Measurements from ENCODE around the gene DNMBP. TPM values are rescaled to one million over a fixed set of nuclear protein-coding genes. Genes with fewer than 3 reads are reported as not detected.

Gene DNMBP
- total RNA-seq, 1 experiment from 2014 or later: 13.8 TPM

DNA sequence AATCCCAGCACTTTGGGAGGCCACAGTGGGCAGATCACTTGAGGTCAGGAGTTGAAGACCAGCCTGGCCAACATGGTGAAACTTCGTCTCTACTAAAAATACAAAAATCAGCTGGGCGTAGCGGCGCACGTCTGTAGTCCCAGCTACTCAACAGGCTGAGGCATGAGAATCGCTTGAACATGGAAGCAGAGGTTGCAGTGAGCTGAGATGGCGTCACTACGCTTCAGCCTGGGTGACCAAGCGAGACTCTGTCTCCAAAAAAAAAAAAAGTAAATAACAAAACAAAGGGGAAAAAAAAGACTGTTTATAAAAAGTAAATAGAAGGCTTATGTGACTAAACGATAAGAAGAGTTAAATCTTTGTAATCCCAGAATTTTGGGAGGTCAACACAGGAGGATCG is 15.0 kb upstream of the DNMBP start:
- Histone ChIP-seq H3K9ac (ENCODE audit: low read length) (no peak overlapping the region), H3K4me3 (ENCODE audit: low read length) (no peak overlapping the region), H3K79me2 (ENCODE audit: low read length) (no peaks in the 10 kb centered on the region), H2AFZ (ENCODE audit: low read length) (no peak overlapping the region), H3K36me3 (ENCODE audit: insufficient read depth, low read length) (0 out of 2 replicates have a peak, but pooled peaks cover 3% of the 10 kb centered on the region), H3K27ac (ENCODE audit: low read length) (no peak overlapping the region), H4K20me1 (ENCODE audit: insufficient read depth, low read depth, low read length) (no peaks in the 10 kb centered on the region), H3K9me3 (ENCODE audit: low read length) (peaks cover 10% of the 10 kb centered on the region), H3K27me3 (ENCODE audit: low read length) (no peaks in the 10 kb centered on the region), H3K9me2 (replicated peaks; ENCODE audit: insufficient read depth, low read length) (no peaks in the 10 kb centered on the region), H3K4me1 (ENCODE audit: low read length) (peaks cover 19% of the 10 kb centered on the region), H3K4me2 (ENCODE audit: low read depth, low read length, poor library complexity, severe bottlenecking) (no peak overlapping the region)
- DNase-seq: no peak

DNA sequence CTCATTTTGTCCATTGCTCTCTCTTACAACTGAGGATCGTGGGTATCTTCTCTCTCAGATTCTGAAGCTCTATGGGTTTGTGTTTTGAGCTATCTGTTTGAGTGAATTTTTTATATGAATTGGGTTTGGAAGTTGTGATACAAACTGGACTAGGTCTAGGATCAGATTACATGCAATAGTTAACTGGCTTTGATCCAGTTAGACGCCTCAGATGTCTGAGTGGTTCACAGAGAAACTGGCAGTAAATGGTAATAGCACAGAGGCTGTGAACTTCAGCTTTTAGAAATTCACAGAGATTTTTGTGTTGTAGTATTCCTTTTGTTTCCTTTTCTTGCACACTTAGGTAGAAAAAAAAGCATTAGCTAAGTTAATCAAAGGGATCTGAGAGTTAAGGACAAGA is 12.7 kb upstream of the DNMBP start:
- Histone ChIP-seq H3K79me2 (ENCODE audit: low read length) (no peaks in the 10 kb centered on the region), H2AFZ (ENCODE audit: low read length) (no peak overlapping the region), H3K4me1 (ENCODE audit: low read length) (peaks cover 23% of the 10 kb centered on the region), H3K9me2 (replicated peaks; ENCODE audit: insufficient read depth, low read length) (no peaks in the 10 kb centered on the region), H3K4me3 (ENCODE audit: low read length) (no peak overlapping the region), H3K27me3 (ENCODE audit: low read length) (no peaks in the 10 kb centered on the region), H3K27ac (ENCODE audit: low read length) (no peak overlapping the region), H3K4me2 (ENCODE audit: low read depth, low read length, poor library complexity, severe bottlenecking) (no peak overlapping the region), H3K9ac (ENCODE audit: low read length) (no peak overlapping the region), H4K20me1 (ENCODE audit: insufficient read depth, low read depth, low read length) (no peaks in the 10 kb centered on the region), H3K36me3 (ENCODE audit: insufficient read depth, low read length) (no peaks in the 10 kb centered on the region), H3K9me3 (ENCODE audit: low read length) (no peaks in the 10 kb centered on the region)
- DNase-seq: no peak

DNA sequence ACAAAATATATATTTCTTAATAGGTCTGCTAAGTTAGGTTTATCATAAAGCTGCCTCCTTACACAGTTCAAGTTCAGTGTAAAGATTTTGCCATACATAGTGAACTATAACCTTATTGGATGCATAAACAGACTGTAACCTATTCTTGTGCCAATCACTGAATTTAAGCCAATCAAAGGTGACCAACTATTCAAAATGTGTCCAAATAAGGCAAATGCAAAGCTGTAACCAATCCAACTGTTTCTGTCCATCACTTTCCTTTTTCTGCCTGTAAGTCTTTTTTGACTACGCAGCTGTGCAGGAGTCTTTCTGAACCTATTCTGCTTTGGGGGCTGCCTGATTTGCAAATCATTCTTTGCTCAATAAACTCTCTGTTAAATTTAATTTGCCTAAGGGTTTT is 11.6 kb upstream of the DNMBP start:
- peak overlapping the region; percentile 48 for H3K4me2 ChIP-seq (ENCODE audit: low read depth, low read length, poor library complexity, severe bottlenecking)
- peaks cover 23% of the 10 kb centered on the region for H3K4me1 ChIP-seq (ENCODE audit: low read length)
- H2AFZ ChIP-seq (ENCODE audit: low read length): 0 out of 2 replicates have a peak overlapping the region, but pooled peaks have one; percentile 24
- peak; percentile 82 for DNase-seq
- H4K20me1 ChIP-seq (ENCODE audit: insufficient read depth, low read depth, low read length): no peaks in the 10 kb centered on the region
- no peaks in the 10 kb centered on the region for H3K27me3 ChIP-seq (ENCODE audit: low read length)
- H3K9me2 ChIP-seq (replicated peaks; ENCODE audit: insufficient read depth, low read length): no peaks in the 10 kb centered on the region
- H3K9ac ChIP-seq (ENCODE audit: low read length): no peak overlapping the region; the same call in 1 of the 2 replicates
- H3K4me3 ChIP-seq (ENCODE audit: low read length): peak overlapping the region; percentile 47; the same call in 1 of the 2 replicates
- H3K27ac ChIP-seq (ENCODE audit: low read length): peak overlapping the region; percentile 81
- H3K36me3 ChIP-seq (ENCODE audit: insufficient read depth, low read length): no peaks in the 10 kb centered on the region
- H3K9me3 ChIP-seq (ENCODE audit: low read length): no peaks in the 10 kb centered on the region
- no peaks in the 10 kb centered on the region for H3K79me2 ChIP-seq (ENCODE audit: low read length)

DNA sequence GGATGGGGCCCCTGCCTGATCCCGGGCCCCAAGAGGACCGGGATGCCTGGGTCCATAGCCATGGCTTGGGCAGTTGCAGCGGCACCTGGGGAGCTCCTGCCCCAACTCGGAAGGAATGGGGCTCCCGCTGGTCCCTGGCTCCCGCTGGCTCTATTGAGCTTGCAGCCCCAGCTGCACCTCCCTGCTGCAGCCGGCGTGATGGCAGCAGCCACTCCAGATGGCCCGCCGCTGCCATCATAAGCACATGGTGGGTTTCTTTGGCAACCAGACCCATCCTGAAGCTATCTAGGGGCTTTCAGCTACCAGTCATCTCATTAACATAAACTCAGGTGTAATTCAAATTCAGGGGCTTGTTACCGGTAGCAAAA is 11.1 kb upstream of the DNMBP start:
- H2AFZ ChIP-seq (ENCODE audit: low read length): peak overlapping the region; percentile 24; the same call in 1 of the 2 replicates

DNA sequence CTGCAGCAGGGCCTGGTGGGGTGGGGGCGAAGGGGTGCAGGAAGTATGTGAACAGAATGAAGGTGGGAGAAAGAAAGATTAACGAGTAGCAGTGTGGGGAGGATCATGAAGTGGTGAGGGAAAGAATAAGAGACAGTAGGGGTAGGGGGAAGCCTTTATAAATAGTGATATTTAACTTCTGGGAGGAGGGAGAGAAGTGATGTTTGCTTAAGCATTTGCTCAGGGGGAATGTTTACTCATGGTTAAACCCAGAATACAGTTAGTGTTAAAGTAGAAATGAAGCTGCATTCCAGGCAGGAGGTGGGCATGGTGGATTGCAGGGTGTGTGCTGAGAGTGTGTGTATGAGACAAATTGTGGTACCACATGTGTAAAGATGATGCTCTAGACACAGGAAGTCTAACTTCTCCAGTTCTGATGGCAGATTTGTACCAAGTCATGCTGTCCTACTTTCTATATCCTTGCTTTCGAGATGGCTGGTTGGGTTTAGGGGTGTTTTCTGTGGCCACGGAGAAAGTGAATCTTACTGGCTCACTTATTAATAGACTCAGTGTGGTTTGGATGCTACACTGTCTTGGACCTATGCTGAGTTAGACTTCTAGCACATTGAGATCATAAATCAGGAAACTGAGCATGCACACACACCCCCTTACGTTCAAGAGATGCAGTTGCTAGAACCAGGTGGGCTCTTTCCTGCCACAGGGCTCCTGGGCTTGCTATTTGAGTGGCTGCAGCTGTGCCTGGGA is 10.6 kb upstream of the DNMBP start:
- Histone ChIP-seq H3K4me1 (ENCODE audit: low read length) (peaks cover 23% of the 10 kb centered on the region), H3K9me2 (replicated peaks; ENCODE audit: insufficient read depth, low read length) (no peaks in the 10 kb centered on the region), H4K20me1 (ENCODE audit: insufficient read depth, low read depth, low read length) (no peaks in the 10 kb centered on the region), H3K79me2 (ENCODE audit: low read length) (no peaks in the 10 kb centered on the region), H3K36me3 (ENCODE audit: insufficient read depth, low read length) (no peaks in the 10 kb centered on the region), H3K27me3 (ENCODE audit: low read length) (no peaks in the 10 kb centered on the region), H3K9me3 (ENCODE audit: low read length) (no peaks in the 10 kb centered on the region), H3K27ac (ENCODE audit: low read length) (peak overlapping the region; percentile 81), H3K4me3 (ENCODE audit: low read length) (peak overlapping the region; percentile 47; the same call in 1 of the 2 replicates), H3K9ac (ENCODE audit: low read length) (peak overlapping the region; percentile 49), H3K4me2 (ENCODE audit: low read depth, low read length, poor library complexity, severe bottlenecking) (peak overlapping the region; percentile 48), H2AFZ (ENCODE audit: low read length) (peak overlapping the region; percentile 24; the same call in 1 of the 2 replicates)
- peak; percentile 79 for DNase-seq

More for the DNA sequence above, 11.1 kb upstream of the DNMBP start:
- no peaks in the 10 kb centered on the region for H3K27me3 ChIP-seq (ENCODE audit: low read length)
- peak overlapping the region; percentile 47; the same call in 1 of the 2 replicates for H3K4me3 ChIP-seq (ENCODE audit: low read length)
- no peaks in the 10 kb centered on the region for H3K9me3 ChIP-seq (ENCODE audit: low read length)
- no peaks in the 10 kb centered on the region for H3K36me3 ChIP-seq (ENCODE audit: insufficient read depth, low read length)
- H3K27ac ChIP-seq (ENCODE audit: low read length): peak overlapping the region; percentile 81
- H3K4me2 ChIP-seq (ENCODE audit: low read depth, low read length, poor library complexity, severe bottlenecking): peak overlapping the region; percentile 48
- H3K4me1 ChIP-seq (ENCODE audit: low read length): peaks cover 23% of the 10 kb centered on the region
- H3K9me2 ChIP-seq (replicated peaks; ENCODE audit: insufficient read depth, low read length): no peaks in the 10 kb centered on the region
- H3K9ac ChIP-seq (ENCODE audit: low read length): peak overlapping the region; percentile 49
- no peaks in the 10 kb centered on the region for H3K79me2 ChIP-seq (ENCODE audit: low read length)
- peak; percentile 66 for DNase-seq
- no peaks in the 10 kb centered on the region for H4K20me1 ChIP-seq (ENCODE audit: insufficient read depth, low read depth, low read length)

DNA sequence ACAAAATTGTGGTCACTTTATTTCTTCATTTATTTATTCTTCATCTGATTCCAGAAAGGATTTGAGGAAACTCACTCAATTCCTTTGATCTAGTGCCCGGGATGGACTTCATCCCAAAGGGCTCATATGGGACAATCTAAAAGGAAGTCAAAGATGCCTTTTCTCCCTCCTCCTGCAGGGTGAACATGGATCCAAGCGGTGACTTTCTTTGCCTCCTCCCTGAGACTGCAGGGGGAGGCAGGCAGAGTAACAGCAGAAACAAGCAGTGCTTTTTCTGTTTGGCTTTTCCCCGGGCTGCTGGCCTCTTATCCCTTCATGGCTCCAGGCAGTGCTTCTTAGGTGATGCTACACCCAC is 10.0 kb upstream of the DNMBP start:
- H3K79me2 ChIP-seq (ENCODE audit: low read length): no peaks in the 10 kb centered on the region
- H3K9me3 ChIP-seq (ENCODE audit: low read length): no peaks in the 10 kb centered on the region
- no peaks in the 10 kb centered on the region for H4K20me1 ChIP-seq (ENCODE audit: insufficient read depth, low read depth, low read length)
- H3K9me2 ChIP-seq (replicated peaks; ENCODE audit: insufficient read depth, low read length): no peaks in the 10 kb centered on the region
- no peaks in the 10 kb centered on the region for H3K36me3 ChIP-seq (ENCODE audit: insufficient read depth, low read length)
- peaks cover 25% of the 10 kb centered on the region for H3K4me1 ChIP-seq (ENCODE audit: low read length)
- peak overlapping the region; percentile 81 for H3K27ac ChIP-seq (ENCODE audit: low read length)
- peak overlapping the region; percentile 24; the same call in 1 of the 2 replicates for H2AFZ ChIP-seq (ENCODE audit: low read length)
- H3K27me3 ChIP-seq (ENCODE audit: low read length): no peaks in the 10 kb centered on the region
- DNase-seq: no peak
- H3K9ac ChIP-seq (ENCODE audit: low read length): peak overlapping the region; percentile 49; the same call in 1 of the 2 replicates
- H3K4me3 ChIP-seq (ENCODE audit: low read length): no peak overlapping the region
- H3K4me2 ChIP-seq (ENCODE audit: low read depth, low read length, poor library complexity, severe bottlenecking): peak overlapping the region; percentile 48

DNA sequence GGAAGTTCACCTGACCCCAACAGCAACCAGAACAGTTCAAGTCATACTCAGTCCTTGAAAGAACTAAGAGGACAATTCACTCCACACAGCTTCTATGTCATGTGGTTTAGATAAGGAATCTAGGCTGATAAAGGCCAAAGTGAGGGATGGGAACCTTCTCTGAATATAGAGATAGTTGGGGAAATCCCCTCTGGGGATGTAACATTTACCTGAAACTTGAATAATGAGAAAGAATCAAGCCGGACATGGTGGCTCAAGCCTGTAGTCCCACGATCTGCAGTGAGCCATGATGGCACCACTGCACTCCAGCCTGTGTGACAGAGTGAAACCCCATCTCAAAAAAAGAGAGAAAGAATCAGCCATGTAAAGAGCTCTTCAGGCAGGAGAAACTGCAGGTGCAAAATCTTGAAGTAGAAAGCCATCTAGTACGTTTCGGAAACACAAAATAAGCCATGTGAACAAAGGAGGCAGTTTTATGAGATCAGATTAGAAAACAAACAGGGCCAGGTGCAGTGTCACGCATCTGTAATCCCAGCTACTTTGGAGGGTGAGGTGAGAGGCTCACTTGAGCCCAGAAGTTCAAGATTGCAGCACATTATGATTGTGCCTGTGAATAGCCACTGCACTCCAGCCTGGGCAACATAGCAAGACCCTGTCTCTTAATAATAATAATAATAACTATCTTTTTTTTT is 4.5 kb upstream of the DNMBP start:
- DNase-seq: peak; percentile 61
- Histone ChIP-seq H3K4me2 (ENCODE audit: low read depth, low read length, poor library complexity, severe bottlenecking) (peak overlapping the region; percentile 54), H3K9me3 (ENCODE audit: low read length) (no peaks in the 10 kb centered on the region), H3K27ac (ENCODE audit: low read length) (peak overlapping the region; percentile 86), H3K27me3 (ENCODE audit: low read length) (no peaks in the 10 kb centered on the region), H2AFZ (ENCODE audit: low read length) (peak overlapping the region; percentile 90), H3K9ac (ENCODE audit: low read length) (peak overlapping the region; percentile 41), H3K36me3 (ENCODE audit: insufficient read depth, low read length) (no peaks in the 10 kb centered on the region), H3K79me2 (ENCODE audit: low read length) (peaks cover 2% of the 10 kb centered on the region), H3K9me2 (replicated peaks; ENCODE audit: insufficient read depth, low read length) (no peaks in the 10 kb centered on the region), H3K4me3 (ENCODE audit: low read length) (0 out of 2 replicates have a peak overlapping the region, but pooled peaks have one; percentile 0), H4K20me1 (ENCODE audit: insufficient read depth, low read depth, low read length) (no peaks in the 10 kb centered on the region), H3K4me1 (ENCODE audit: low read length) (peaks cover 22% of the 10 kb centered on the region)

DNA sequence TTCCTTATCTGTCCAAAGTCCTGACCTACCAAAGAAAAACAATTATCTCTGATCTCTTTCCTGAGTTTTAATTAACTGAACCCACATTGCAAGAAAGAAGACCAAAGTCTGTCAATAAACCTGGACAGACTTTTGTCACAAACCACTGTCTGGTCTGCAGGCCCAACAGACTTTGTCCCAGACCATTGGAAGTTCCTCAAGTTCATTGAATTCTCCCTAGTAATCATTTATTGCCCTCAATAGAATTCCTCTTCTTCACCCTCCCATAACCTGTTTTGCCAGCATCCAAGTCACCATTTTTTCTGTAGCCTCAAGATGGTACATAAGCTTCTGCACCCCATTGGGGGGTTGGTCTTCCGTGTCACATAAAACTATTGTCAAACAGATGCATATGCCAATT is 3.9 kb upstream of the DNMBP start:
- no peak for DNase-seq
- Histone ChIP-seq H4K20me1 (ENCODE audit: insufficient read depth, low read depth, low read length) (no peaks in the 10 kb centered on the region), H2AFZ (ENCODE audit: low read length) (peak overlapping the region; percentile 90; the same call in 1 of the 2 replicates), H3K9me2 (replicated peaks; ENCODE audit: insufficient read depth, low read length) (no peaks in the 10 kb centered on the region), H3K36me3 (ENCODE audit: insufficient read depth, low read length) (no peaks in the 10 kb centered on the region), H3K79me2 (ENCODE audit: low read length) (peaks cover 8% of the 10 kb centered on the region), H3K4me1 (ENCODE audit: low read length) (peaks cover 25% of the 10 kb centered on the region), H3K27me3 (ENCODE audit: low read length) (no peaks in the 10 kb centered on the region), H3K27ac (ENCODE audit: low read length) (peak overlapping the region; percentile 86), H3K9me3 (ENCODE audit: low read length) (no peaks in the 10 kb centered on the region), H3K4me3 (ENCODE audit: low read length) (0 out of 2 replicates have a peak overlapping the region, but pooled peaks have one; percentile 0), H3K9ac (ENCODE audit: low read length) (peak overlapping the region; percentile 41), H3K4me2 (ENCODE audit: low read depth, low read length, poor library complexity, severe bottlenecking) (peak overlapping the region; percentile 54)

Data from Karpas-422 (cell line).